Gastroesophageal sphincter (tissue), 4 donors: ENCODE measurements around the gene OCEL1. TPM values are rescaled to one million over a fixed set of nuclear protein-coding genes. Genes with fewer than 3 reads are reported as not detected.

Experiments
- ATAC-seq: fragments of 150-250 bp; one replicate; pipeline ENCODE4 v1.9.1; 2016; ENCODE audit warnings: mild to moderate bottlenecking, moderate library complexity
- H3K27ac ChIP-seq, 4 donors: fragments of 200-600 bp; sonication (generic) in 3 of 4; 1 replicate in 3 of 4; 2 replicates in 1 of 4; pipeline ENCODE4 v1.5.1; 2016 to 2019
- H3K27me3 ChIP-seq: fragments of 200-600 bp; sonication (generic); one replicate; pipeline ENCODE4 v1.5.1; 2019
- H3K36me3 ChIP-seq, 2 donors: fragments of 200-600 bp; sonication (generic); one replicate each; pipeline ENCODE4 v1.5.1; 2019; ENCODE audit warnings: control low read depth in 1 of 2
- H3K4me1 ChIP-seq, 3 donors: fragments of 200-600 bp; sonication (generic); 1 replicate in 2 of 3; 2 replicates in 1 of 3; pipeline ENCODE4 v1.5.1; 2016 to 2019; ENCODE audit warnings: control low read depth in 2 of 3
- H3K4me3 ChIP-seq, 2 donors: fragments of 200-600 bp; sonication (generic); one replicate each; pipeline ENCODE4 v1.5.1; 2019; ENCODE audit warnings: mild to moderate bottlenecking in 1 of 2, moderate library complexity in 1 of 2
- H3K9me3 ChIP-seq, 3 donors: fragments of 200-600 bp; sonication (generic); one replicate each; pipeline ENCODE4 v1.5.1; 2017 to 2019; ENCODE audit warnings: control low read depth in 2 of 3
- EP300 ChIP-seq: sonication (generic); formaldehyde crosslinking; IDR thresholded peaks from one replicate; pipeline ENCODE4 v1.6.1; 2017; ENCODE audit warnings: antibody characterized with exemption, mild to moderate bottlenecking
- POLR2A ChIP-seq, 2 donors: fragments of 450-650 bp; IDR thresholded peaks; one replicate each; pipeline ENCODE4 v1.6.1; 2017; ENCODE audit warnings: antibody characterized with exemption in 2 of 2, mild to moderate bottlenecking in 2 of 2, moderate library complexity in 1 of 2
- POLR2AphosphoS5 ChIP-seq: sonication (generic); formaldehyde crosslinking; IDR thresholded peaks from one replicate; pipeline ENCODE4 v1.6.1; 2017; ENCODE audit warnings: antibody characterized with exemption
- whole genome bisulfite sequencing, 2 donors: methylation state at CpG; one replicate each; pipeline ENCODE4 v1.1.5; 2018; ENCODE audit warnings: low coverage in 1 of 2; 5-methylcytosine and 5-hydroxymethylcytosine counted together
- total RNA-seq, 4 donors: library from RNA; depleted of rRNA; stranded (reverse); fragments of >200 nt; gene quantifications; one replicate each; pipeline ENCODE4 v1.1.0, GENCODE V29; 2016
- TF ChIP-seq, protein P1 (sequence below), 4 experiments: fragments of 200-600 bp in 2 of 4; fragments of 450-650 bp in 2 of 4; sonication (generic) in 1 of 4; IDR thresholded peaks; one replicate each; pipeline ENCODE4 v1.5.1; 2017 to 2019; ENCODE audit warnings: antibody characterized with exemption in 4 of 4, mild to moderate bottlenecking in 2 of 4, moderate library complexity in 2 of 4

The OCEL1 gene
- total RNA-seq, 4 donors from 2014 or later: 3.5 to 15.1 (median 6.5) TPM

DNA sequence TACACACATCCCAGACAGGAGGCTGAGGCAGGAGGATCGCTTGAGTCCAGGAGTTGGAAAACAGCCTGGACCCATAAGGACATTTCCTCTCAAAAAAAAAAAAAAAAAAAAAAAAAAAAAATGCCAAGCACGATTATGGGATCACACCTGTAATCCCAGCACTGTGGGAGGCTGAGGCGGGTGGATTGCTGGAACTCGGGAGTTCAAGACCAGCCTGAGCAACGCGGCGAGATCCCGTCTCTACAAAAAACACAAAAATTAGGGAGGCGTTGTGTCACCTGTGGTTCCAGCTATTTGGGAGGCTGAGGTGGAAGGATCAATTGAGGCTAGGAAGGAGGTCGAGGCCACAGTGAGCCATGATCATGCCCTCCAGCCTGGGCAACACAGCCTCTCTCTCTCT is 973 bp upstream of the OCEL1 start:
- 77 to 95% methylated on average over 4 to 10 of the region's 10 CpGs for WGBS, 2 donors

DNA sequence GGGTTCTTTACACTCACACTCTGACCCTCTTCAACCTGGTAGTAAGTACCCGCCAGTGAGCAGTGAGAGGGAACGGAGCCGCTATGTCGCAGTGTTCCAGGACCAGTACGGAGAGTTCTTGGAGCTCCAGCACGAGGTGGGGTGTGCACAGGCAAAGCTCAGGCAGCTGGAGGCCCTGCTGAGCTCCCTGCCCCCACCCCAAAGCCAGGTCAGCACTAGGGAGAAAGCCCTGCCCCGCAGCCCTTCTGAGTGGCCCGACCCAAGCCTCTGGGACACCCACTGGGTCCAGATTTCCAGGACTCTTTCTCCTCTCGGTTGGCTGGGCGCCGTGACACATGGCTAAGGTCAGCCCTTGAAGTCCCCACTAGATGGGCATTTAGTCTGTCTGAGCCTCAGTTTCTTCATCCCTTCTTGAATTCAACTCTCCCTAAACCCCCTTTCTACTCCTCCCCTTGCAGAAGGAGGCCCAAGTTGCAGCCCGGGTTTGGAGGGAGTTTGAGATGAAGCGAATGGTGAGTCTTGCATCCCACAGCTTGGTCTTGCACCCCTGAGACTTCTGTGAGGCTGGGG is 1.9 kb downstream of the OCEL1 start:
- H3K4me3 ChIP-seq: peak overlapping the region in 1 of 2 donors; percentile 79
- H3K27ac ChIP-seq: peak overlapping the region in 3 of 4 donors; percentile 27 to 93 (median 54)
- 61% methylated on average over 3 of the region's 13 CpGs; no CpG with 5 or more reads in 1 of the 2 donors for WGBS, 2 donors
- no peak for TF ChIP-seq POLR2A (IDR thresholded peaks at IDR 0.05)
- TF ChIP-seq, protein P1, sequence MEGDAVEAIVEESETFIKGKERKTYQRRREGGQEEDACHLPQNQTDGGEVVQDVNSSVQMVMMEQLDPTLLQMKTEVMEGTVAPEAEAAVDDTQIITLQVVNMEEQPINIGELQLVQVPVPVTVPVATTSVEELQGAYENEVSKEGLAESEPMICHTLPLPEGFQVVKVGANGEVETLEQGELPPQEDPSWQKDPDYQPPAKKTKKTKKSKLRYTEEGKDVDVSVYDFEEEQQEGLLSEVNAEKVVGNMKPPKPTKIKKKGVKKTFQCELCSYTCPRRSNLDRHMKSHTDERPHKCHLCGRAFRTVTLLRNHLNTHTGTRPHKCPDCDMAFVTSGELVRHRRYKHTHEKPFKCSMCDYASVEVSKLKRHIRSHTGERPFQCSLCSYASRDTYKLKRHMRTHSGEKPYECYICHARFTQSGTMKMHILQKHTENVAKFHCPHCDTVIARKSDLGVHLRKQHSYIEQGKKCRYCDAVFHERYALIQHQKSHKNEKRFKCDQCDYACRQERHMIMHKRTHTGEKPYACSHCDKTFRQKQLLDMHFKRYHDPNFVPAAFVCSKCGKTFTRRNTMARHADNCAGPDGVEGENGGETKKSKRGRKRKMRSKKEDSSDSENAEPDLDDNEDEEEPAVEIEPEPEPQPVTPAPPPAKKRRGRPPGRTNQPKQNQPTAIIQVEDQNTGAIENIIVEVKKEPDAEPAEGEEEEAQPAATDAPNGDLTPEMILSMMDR (IDR thresholded peaks at IDR 0.05): no peak
- TF ChIP-seq POLR2AphosphoS5: no peak
- no peak for TF ChIP-seq EP300
- H3K27me3 ChIP-seq: no peaks in the 10 kb centered on the region
- peaks cover 0 to 51% of the 10 kb centered on the region in 2 donors for H3K36me3 ChIP-seq
- H3K9me3 ChIP-seq: no peaks in the 10 kb centered on the region
- ATAC-seq: no peak
- peaks cover 0 to 29% (median 10%) of the 10 kb centered on the region in 3 donors for H3K4me1 ChIP-seq

More for the DNA sequence above, 973 bp upstream of the OCEL1 start:
- Histone ChIP-seq H3K27ac (no peak overlapping the region), H3K9me3 (no peaks in the 10 kb centered on the region), H3K4me1 (peaks cover 0 to 29% (median 13%) of the 10 kb centered on the region in 3 donors), H3K36me3 (peaks cover 0 to 22% of the 10 kb centered on the region in 2 donors), H3K27me3 (no peaks in the 10 kb centered on the region), H3K4me3 (peak overlapping the region in 1 of 2 donors; percentile 79)
- TF ChIP-seq POLR2A (IDR thresholded peaks at IDR 0.05): no peak
- ATAC-seq: no peak

DNA sequence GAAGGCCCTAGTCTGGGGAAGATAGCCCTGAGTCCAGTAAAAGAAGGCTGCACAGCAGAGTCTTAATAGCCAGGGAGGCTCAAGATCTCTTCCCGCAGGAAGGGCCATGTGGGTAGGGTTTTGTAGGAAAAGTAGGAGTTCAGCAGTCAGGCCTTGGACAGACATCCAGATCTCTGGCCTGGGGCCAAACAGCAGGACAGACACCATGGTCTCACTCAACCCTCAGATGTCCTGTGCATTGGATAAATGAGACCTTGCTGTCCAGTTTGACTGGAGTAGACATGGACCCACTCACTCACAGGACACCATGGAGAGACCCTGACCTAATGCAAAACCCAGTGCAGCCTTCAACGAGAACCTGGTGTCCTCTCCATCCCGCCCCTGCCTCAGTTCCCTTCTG is 3.9 kb downstream of the OCEL1 start:
- TF ChIP-seq POLR2A (IDR thresholded peaks at IDR 0.05): no peak
- TF ChIP-seq POLR2AphosphoS5: no peak
- no peak for TF ChIP-seq EP300
- TF ChIP-seq, protein P1 (IDR thresholded peaks at IDR 0.05): no peak
- H3K4me3 ChIP-seq: no peak overlapping the region
- H3K27ac ChIP-seq: no peak overlapping the region
- H3K9me3 ChIP-seq: no peaks in the 10 kb centered on the region
- H3K27me3 ChIP-seq: no peaks in the 10 kb centered on the region
- WGBS, 2 donors: 92 to 100% methylated on average over 1 to 2 of the region's 3 CpGs
- H3K36me3 ChIP-seq: peaks cover 0 to 62% of the 10 kb centered on the region in 2 donors
- peaks cover 0 to 37% (median 10%) of the 10 kb centered on the region in 3 donors for H3K4me1 ChIP-seq
- ATAC-seq: no peak

DNA sequence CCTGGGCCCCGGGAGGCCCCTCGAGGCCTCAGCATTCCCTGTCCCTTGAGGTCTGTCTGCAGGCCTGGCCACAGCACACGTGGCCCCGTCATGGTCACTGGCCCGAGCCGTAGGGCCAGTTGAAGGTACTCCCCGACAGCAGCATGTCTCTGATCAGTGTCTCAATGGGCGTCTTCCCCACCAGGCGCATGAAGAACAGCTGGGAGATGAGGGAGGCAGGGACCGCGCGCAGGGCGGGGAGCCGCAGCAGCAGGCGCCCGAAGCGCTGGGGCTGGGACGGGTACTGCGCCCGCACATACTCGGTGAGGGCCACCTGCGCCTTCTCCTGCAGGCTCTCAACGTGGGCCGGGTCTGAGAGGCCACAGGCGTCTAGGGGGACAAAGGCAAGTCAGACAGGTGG is 6.2 kb downstream of the OCEL1 start:
- ATAC-seq: no peak
- H3K36me3 ChIP-seq: peaks cover 0 to 62% of the 10 kb centered on the region in 2 donors
- H3K27ac ChIP-seq: no peak overlapping the region
- peaks cover 0 to 46% (median 12%) of the 10 kb centered on the region in 3 donors for H3K4me1 ChIP-seq
- no peak overlapping the region for H3K4me3 ChIP-seq
- H3K27me3 ChIP-seq: no peaks in the 10 kb centered on the region
- TF ChIP-seq, protein P1 (IDR thresholded peaks at IDR 0.05): no peak
- TF ChIP-seq EP300 (no peak), POLR2A (IDR thresholded peaks at IDR 0.05) (no peak), POLR2AphosphoS5 (no peak)
- H3K9me3 ChIP-seq: no peaks in the 10 kb centered on the region
- 62 to 70% methylated on average over 2 to 7 of the region's 25 CpGs for WGBS, 2 donors

DNA sequence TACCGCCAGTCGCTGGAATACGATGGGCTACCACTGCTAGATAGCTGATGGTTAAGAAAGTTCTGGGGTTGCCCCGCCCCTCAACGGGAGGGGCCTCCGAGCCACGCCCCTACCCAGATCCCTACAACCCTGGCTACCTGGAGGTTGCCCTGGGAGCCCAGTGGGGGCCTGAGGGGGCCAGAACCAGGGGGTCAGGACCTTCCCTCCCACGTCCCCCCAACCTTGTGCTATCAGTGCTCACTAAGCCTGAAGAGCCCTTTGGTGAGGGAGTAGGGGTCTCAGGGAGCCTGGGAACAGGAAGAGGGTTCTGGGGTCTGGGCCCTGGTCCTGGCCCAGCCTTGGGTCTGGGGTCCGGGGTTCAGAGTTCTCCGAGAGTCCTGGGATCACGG is 8.9 kb downstream of the OCEL1 start:
- peaks cover 0 to 67% of the 10 kb centered on the region in 2 donors for H3K36me3 ChIP-seq
- H3K27ac ChIP-seq: peak overlapping the region; percentile 12 to 87 (median 82)
- H3K27me3 ChIP-seq: no peaks in the 10 kb centered on the region
- ATAC-seq: peak; percentile 61
- H3K9me3 ChIP-seq: no peaks in the 10 kb centered on the region
- 30 to 35% methylated on average over 3 to 8 of the region's 11 CpGs for WGBS, 2 donors
- H3K4me3 ChIP-seq: peak overlapping the region; percentile 35 to 63
- peaks cover 0 to 37% (median 12%) of the 10 kb centered on the region in 3 donors for H3K4me1 ChIP-seq
- TF ChIP-seq, protein P1 (IDR thresholded peaks at IDR 0.05): no peak
- no peak for TF ChIP-seq EP300
- TF ChIP-seq POLR2AphosphoS5: no peak
